ENCODE data around the gene ADARB1.

- TF ChIP-seq CTCF (conservative IDR thresholded peaks at IDR 0.05) (no peak), ZFX (IDR thresholded peaks at IDR 0.05) (no peak)
Observed at GRCh38 chr21:45039317-45040156, 34.8 kb upstream of the ADARB1 start.

Data from C4-2B (cell line).